Hepatocyte (in vitro differentiated cells): ENCODE measurements around the gene USH1C. TPM values are rescaled to one million over a fixed set of nuclear protein-coding genes. Genes with fewer than 3 reads are reported as not detected.

ENCODE experiments used
- DNase-seq: peaks from one replicate; pipeline ENCODE4 v3.0.0-alpha.2; 2016; ENCODE audit warnings: low spot score
- H2AFZ ChIP-seq: fragments of 200-600 bp; sonication (generic); 2 replicates; pipeline ENCODE4 v1.6.0; 2016; ENCODE audit warnings: antibody characterized with exemption, mild to moderate bottlenecking
- H3K27ac ChIP-seq: fragments of 200-600 bp; sonication (generic); 2 replicates; pipeline ENCODE4 v1.5.1; 2016; ENCODE audit warnings: mild to moderate bottlenecking
- H3K27me3 ChIP-seq: fragments of 200-600 bp; sonication (generic); 2 replicates; pipeline ENCODE4 v1.6.1; 2016
- H3K36me3 ChIP-seq: fragments of 200-600 bp; sonication (generic); replicated peaks from 2 replicates; pipeline ENCODE4 v1.5.1; 2016; ENCODE audit warnings: low read depth; ENCODE audit not compliant: insufficient read depth
- H3K4me1 ChIP-seq: fragments of 200-600 bp; sonication (generic); 2 replicates; pipeline ENCODE4 v1.5.1; 2016; ENCODE audit warnings: mild to moderate bottlenecking, moderate library complexity; ENCODE audit not compliant: insufficient read depth
- H3K4me2 ChIP-seq: fragments of 200-600 bp; sonication (generic); 2 replicates; pipeline ENCODE4 v1.6.0; 2016
- H3K4me3 ChIP-seq: fragments of 200-600 bp; sonication (generic); 2 replicates; pipeline ENCODE4 v1.5.1; 2016; ENCODE audit warnings: mild to moderate bottlenecking
- H3K79me2 ChIP-seq: fragments of 200-600 bp; sonication (generic); 2 replicates; pipeline ENCODE4 v1.6.0; 2017; ENCODE audit warnings: mild to moderate bottlenecking
- H3K9me2 ChIP-seq: fragments of 200-600 bp; sonication (generic); replicated peaks from 2 replicates; pipeline ENCODE4 v1.6.0; 2017; ENCODE audit warnings: mild to moderate bottlenecking; ENCODE audit not compliant: insufficient read depth
- H3K9me3 ChIP-seq: fragments of 200-600 bp; sonication (generic); 2 replicates; pipeline ENCODE4 v1.5.1; 2016; ENCODE audit warnings: low read depth, mild to moderate bottlenecking
- H4K20me1 ChIP-seq: fragments of 200-600 bp; sonication (generic); 2 replicates; pipeline ENCODE4 v1.6.0; 2016; ENCODE audit warnings: mild to moderate bottlenecking; ENCODE audit not compliant: insufficient read depth, poor library complexity, severe bottlenecking
- CTCF ChIP-seq: fragments of 200-600 bp; sonication (generic); IDR thresholded peaks from 2 replicates; pipeline ENCODE4 v1.5.1; 2016; ENCODE audit warnings: antibody characterized with exemption, mild to moderate bottlenecking; ENCODE audit not compliant: poor library complexity
- EZH2 ChIP-seq: fragments of 200-600 bp; sonication (generic); IDR thresholded peaks from 2 replicates; pipeline ENCODE4 v1.6.1; 2016; ENCODE audit warnings: antibody characterized with exemption, mild to moderate bottlenecking, borderline replicate concordance
- EZH2phosphoT487 ChIP-seq: fragments of 200-600 bp; sonication (generic); IDR thresholded peaks from one replicate; pipeline ENCODE4 v1.6.1; 2018; ENCODE audit warnings: antibody characterized with exemption, mild to moderate bottlenecking, low read depth, moderate library complexity; ENCODE audit not compliant: unreplicated experiment, severe bottlenecking
- WGBS: methylation state at CpG from one replicate; pipeline ENCODE4 v1.1.6; 2016; ENCODE audit warnings: low lambda C conversion rate; ENCODE audit errors: missing lambda C conversion rate; 5-methylcytosine and 5-hydroxymethylcytosine counted together
- polyA plus RNA-seq: library from polyadenylated mRNA; unstranded; fragments of >200 nt; fragmentation: Nextera tagmentation; extraction: Ambion mirVana; gene quantifications from 2 replicates; pipeline ENCODE4 v1.2.1, GENCODE V29; 2016
- total RNA-seq: library from RNA; depleted of rRNA; stranded (reverse); fragments of >200 nt; gene quantifications from 2 replicates; pipeline ENCODE4 v1.2.3, GENCODE V29; 2014

Gene USH1C
- total and polyA plus RNA-seq, 2 experiments from 2014 or later = 54.3 to 60.6 TPM

DNA sequence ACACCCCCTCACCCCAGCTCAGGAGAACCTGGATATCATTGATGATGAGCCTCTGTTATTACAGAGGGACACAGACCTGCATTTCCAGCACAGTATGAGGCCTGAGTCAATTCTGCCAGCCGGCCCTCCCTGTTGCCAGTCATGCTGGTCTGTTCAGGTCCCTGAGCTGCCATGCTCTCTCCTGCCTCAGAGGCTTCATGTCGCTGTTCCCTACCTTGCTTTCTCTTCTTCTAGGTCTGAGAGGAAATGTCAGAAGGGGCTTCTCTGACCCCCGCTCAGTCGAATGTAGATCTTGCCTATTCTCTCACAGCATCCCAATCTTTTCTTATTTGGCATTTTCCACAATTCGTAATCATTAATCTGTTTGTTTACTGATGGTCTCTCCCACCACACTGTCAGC, 45.7 kb downstream of the USH1C start:
- 66% methylated on average over 5 of the region's 5 CpGs for WGBS
- no peak overlapping the region for H3K4me2 ChIP-seq
- no peaks in the 10 kb centered on the region for H3K27me3 ChIP-seq
- H3K9me2 ChIP-seq = no peaks in the 10 kb centered on the region
- H3K9me3 ChIP-seq = no peaks in the 10 kb centered on the region
- H3K36me3 ChIP-seq = no peaks in the 10 kb centered on the region
- H4K20me1 ChIP-seq = no peaks in the 10 kb centered on the region
- DNase-seq = no peak
- no peaks in the 10 kb centered on the region for H3K4me1 ChIP-seq
- H3K79me2 ChIP-seq = no peaks in the 10 kb centered on the region
- TF ChIP-seq EZH2 (no peak), EZH2phosphoT487 (no peak)
- H3K4me3 ChIP-seq = no peak overlapping the region
- no peak overlapping the region for H3K27ac ChIP-seq
- H2AFZ ChIP-seq = no peak overlapping the region

- no peaks in the 10 kb centered on the region for H3K36me3 ChIP-seq
- no peaks in the 10 kb centered on the region for H3K79me2 ChIP-seq
- no peaks in the 10 kb centered on the region for H3K9me3 ChIP-seq
- no peaks in the 10 kb centered on the region for H3K9me2 ChIP-seq
- no peak overlapping the region for H3K4me3 ChIP-seq
- no peak overlapping the region for H2AFZ ChIP-seq
- H3K27ac ChIP-seq = no peak overlapping the region
- no peaks in the 10 kb centered on the region for H3K4me1 ChIP-seq
- no peaks in the 10 kb centered on the region for H4K20me1 ChIP-seq
- 58% methylated on average over 4 of the region's 4 CpGs for WGBS
- H3K27me3 ChIP-seq = no peaks in the 10 kb centered on the region
- DNase-seq = no peak
- no peak overlapping the region for H3K4me2 ChIP-seq
- no peak for TF ChIP-seq EZH2
These were observed 46.2 kb downstream of the USH1C start for GRCh38 chr11:17498058-17498457.

DNA sequence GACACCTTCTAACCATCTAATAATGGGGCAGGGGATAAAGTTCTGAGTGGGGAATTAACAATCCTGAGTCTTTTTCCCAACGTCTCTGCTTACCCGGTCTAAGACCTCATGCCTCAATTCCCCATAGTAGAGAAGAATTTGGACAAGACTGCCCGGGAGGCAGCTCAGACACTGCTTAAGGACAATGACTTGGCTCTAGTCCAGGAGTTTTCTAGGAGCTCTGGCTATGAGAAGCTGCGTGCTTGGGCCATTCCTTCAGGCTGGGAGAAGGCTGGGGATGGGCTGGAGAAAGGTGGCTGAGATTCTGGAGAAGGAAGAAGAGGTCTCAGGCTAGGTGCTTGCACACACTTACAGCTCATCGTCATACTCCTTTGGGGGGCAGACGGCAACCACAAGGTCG, 47.8 kb downstream of the USH1C start:
- no peaks in the 10 kb centered on the region for H3K27me3 ChIP-seq
- H3K27ac ChIP-seq = no peak overlapping the region
- H3K4me1 ChIP-seq = no peaks in the 10 kb centered on the region
- no peak overlapping the region for H3K4me2 ChIP-seq
- no peaks in the 10 kb centered on the region for H3K79me2 ChIP-seq
- WGBS = 83% methylated on average over 7 of the region's 7 CpGs
- no peaks in the 10 kb centered on the region for H3K9me3 ChIP-seq
- H3K36me3 ChIP-seq = no peaks in the 10 kb centered on the region
- no peak for TF ChIP-seq EZH2phosphoT487
- no peak for TF ChIP-seq EZH2
- no peak for TF ChIP-seq CTCF
- no peaks in the 10 kb centered on the region for H3K9me2 ChIP-seq
- no peak for DNase-seq
- no peak overlapping the region for H2AFZ ChIP-seq
- H4K20me1 ChIP-seq = no peaks in the 10 kb centered on the region
- H3K4me3 ChIP-seq = no peak overlapping the region

- no peaks in the 10 kb centered on the region for H4K20me1 ChIP-seq
- DNase-seq = no peak
- WGBS = 83% methylated on average over 6 of the region's 6 CpGs
- H3K27ac ChIP-seq = no peak overlapping the region
- no peak overlapping the region for H3K4me2 ChIP-seq
- no peaks in the 10 kb centered on the region for H3K4me1 ChIP-seq
- H3K9me2 ChIP-seq = no peaks in the 10 kb centered on the region
- no peaks in the 10 kb centered on the region for H3K36me3 ChIP-seq
- H3K9me3 ChIP-seq = no peaks in the 10 kb centered on the region
- no peaks in the 10 kb centered on the region for H3K79me2 ChIP-seq
- no peak overlapping the region for H2AFZ ChIP-seq
- no peaks in the 10 kb centered on the region for H3K27me3 ChIP-seq
- TF ChIP-seq EZH2 (no peak), EZH2phosphoT487 (no peak), CTCF (no peak)
- no peak overlapping the region for H3K4me3 ChIP-seq
These were observed 50.2 kb downstream of the USH1C start for GRCh38 chr11:17494019-17494418.
